NOMO-1 treated with DMSO at 0.1 percent for 48 hours (cell line): Measurements from ENCODE around the gene ASH1L.
"Not testable (repeated sequence)": the region's sequence is repeated elsewhere in the genome, so short reads cannot be mapped to it uniquely, and the experiment has no call there.

Experiments
- DNase-seq: peaks from one replicate; lab custom pipeline; 2025; ENCODE audit not compliant: unreplicated experiment; lab: John Stamatoyannopoulos, UW

The ASH1L gene

DNA sequence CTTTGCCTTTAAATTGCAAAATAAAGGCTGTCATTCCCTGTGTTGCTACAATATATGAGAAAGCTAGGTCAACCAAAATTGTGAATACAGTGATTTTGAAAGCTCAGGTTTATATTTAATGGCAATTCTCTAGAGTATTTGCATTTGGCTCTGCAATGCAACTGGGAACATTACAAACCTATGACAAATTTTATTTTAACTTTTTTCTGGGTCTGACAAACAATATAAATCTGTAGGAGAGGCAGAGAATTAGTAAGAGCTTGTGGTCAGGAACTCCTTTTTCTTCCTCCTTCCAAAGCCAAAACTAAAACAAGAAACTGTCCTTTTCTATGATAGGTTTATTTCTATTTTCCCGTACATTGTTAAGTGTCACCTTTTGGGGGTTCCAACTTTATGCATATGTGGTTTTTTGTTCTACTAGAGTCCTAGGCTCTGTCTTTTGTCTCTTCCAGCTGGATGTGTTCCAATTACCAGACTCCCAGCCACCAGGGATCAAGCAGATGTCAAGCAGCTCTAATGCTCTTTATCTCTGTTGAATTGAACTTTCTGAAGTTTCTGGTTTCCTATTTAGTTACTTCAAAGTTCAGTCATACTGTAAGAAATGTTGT, 106.9 kb downstream of the ASH1L start:
- DNase-seq = no peak

DNA sequence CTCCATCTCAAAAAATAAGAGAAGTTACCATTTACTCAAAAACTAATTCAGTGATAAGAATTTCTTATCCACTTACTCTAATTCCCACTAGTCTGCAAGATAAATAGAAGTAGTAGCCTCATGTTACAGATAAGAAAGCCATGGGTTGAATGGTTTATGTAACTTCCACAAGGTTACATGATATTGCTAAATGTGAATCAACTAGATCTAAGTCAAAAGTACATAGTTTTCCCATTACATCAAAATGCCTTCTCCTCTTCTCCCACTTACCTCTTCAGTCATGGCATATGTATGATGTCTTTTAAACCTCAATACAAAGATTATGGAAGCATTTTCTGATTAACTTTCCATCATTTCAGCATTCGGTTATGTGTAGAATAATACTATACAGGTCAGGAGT, 108.5 kb downstream of the ASH1L start:
- no peak for DNase-seq

DNA sequence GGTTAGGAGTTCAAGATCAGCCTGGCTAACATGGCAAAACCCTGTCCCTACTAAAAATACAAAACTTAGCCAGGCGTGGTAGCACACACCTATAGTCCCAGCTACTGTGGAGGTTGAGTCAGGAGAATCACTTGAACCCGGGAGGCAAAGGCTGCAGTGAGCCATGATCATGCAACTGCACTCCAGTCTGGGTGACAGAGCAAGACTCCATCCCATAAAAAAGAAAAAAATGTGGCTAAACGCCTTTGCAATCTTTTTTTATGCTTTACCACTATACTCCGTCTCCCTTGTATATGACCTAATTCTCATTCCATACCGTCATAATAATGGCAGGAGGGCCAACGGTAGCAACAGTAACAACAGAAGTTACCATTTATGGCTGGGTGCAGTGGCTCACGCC, 109.5 kb downstream of the ASH1L start:
- no peak for DNase-seq

DNA sequence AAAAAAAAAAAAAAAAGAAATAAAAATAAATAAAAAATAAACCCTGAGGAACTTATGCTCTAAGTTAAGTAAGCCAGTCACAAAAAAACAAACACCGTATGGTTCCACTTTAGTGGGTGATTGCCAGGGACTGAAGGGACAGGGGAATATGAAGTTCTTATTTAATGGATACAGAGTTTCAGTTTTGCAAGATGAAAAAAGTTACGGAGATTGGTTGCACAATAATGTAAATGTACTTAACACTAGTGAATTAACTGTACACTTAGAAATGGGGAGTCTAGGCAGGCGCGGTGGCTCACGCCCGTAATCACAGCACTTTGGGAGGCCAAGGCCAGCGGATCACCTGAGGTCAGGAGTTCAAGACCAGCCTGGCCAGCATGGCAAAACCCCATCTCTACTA, 111.4 kb downstream of the ASH1L start:
- no peak for DNase-seq

DNA sequence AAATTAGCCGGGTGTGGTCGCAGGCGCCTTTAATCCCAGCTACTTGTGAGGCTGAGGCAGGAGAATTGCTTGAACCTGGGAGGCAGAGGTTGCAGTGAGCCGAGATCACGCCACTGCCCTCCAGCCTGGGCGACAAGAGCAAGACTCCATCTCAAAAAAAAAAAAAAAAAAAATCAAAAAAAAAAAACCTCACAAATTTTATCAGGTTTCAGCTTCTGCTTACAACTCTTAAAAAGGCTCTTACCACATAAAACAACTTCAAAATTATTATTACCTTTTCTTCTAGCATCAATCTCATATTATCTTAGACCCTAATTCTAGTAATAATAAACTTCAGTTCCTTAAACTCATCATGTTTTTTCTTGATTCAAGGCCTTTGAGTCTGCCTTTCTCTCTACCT, 120.2 kb downstream of the ASH1L start:
- not testable (repeated sequence) for DNase-seq

DNA sequence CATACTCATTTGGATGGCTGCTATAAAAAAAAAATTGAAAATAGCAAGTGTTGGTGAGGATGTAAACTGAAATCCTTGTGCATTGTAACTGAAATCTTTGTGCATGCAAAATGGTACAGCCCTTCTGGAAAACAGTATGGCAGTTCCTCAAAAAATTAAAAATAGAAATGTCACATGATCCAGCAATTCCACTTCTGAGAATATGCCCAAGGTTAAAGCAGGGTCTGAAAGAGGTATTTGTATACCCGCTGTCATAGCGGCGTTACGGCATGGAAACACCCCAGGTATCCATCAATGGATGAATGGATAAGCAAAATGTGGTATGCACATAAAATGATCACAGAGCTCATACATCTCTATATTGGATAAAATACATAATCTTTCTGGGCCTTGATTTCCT, 125.2 kb downstream of the ASH1L start:
- no peak for DNase-seq

DNA sequence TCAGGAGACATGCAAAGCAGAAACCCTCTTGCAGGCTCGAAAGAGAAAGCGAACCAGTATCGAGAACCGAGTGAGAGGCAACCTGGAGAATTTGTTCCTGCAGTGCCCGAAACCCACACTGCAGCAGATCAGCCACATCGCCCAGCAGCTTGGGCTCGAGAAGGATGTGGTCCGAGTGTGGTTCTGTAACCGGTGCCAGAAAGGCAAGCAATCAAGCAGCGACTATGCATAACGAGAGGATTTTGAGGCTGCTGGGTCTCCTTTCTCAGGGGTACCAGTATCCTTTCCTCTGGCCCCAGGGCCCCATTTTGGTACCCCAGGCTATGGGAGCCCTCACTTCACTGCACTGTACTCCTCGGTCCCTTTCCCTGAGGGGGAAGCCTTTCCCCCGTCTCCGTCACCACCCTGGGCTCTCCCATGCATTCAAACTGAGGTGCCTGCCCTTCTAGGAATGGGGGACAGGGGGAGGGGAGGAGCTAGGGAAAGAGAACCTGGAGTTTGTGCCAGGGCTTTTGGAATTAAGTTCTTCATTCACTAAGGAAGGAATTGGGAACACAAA, 128.7 kb downstream of the ASH1L start:
- not testable (repeated sequence) for DNase-seq

DNA sequence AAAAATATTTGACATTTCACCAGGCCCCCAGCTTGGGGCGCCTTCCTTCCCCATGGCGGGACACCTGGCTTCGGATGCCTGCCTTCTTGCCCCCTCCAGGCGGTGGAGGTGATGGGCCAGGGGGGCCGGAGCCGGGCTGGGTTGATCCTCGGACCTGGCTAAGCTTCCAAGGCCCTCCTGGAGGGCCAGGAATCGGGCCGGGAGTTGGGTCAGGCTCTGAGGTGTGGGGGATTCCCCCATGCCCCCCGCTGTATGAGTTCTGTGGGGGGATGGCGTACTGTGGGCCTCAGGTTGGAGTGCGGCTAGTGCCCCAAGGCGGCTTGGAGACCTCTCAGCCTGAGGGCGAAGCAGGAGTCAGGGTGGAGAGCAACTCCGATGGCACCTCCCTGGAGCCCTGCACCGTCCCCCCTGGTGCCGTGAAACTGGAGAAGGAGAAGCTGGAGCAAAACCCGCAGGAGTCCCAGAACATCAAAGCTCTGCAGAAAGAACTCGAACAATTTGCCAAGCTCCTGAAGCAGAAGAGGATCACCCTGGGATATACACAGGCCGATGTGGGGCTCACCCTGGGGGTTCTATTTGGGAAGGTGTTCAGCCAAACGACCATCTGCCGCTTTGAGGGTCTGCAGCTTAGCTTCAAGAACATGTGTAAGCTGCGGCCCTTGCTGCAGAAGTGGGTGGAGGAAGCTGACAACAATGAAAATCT, 129.3 kb downstream of the ASH1L start:
- DNase-seq = not testable (repeated sequence)

DNA sequence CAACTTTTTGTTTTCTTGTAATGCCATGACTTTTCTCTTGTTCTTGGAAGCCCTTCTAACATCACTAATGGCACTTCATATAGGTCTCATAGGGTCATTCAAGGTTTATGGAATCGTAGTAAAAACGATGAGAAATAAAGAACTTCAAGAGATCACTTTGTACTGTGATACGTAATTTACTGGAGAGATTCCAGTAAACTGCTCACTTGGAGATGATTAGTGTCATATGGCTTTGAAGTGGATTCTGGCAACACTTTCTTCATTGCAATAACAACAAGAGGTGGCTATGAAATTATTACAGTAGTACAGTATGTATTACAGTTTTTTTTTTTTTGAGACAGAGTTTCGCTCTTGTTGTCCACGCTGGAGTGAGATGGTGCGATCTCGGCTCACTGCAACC, 138.5 kb downstream of the ASH1L start:
- DNase-seq = no peak

DNA sequence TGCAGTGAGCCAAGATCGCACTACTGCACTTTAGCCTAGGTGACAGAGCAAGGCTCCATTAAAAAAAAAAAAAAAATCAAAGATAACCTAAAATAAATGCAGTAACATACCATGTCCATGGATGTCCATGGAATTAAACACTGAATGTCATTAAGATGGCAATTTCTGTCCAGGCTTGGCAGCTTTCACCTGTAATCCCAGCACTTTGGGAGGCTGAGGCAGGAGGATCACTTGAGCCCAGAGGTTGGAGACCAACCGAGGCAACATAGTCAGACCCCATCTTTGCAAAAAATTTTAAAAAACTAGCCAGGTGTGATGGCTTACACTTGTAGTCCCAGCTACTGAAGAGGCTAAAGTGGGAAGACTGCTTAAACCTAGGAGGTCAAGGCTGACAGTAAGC, 141.8 kb downstream of the ASH1L start:
- no peak for DNase-seq

DNA sequence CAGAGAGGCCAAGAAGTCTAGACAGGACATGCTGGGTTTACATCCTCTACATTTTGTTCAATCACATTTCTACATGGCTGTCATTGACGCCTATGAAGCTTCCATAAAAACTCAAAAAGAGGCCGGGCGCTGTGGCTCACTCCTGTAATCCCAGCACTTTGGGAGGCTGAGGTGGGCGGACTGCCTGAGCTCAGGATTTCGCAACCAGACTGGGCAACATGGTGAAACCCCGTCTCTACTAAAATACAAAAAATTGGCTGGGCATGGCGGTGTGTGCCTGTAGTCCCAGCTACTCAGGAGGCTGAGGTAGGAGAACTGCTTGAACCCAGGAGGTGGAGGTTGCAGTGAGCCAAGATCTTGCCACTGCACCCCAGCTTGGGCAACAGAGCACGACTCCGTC, 150.8 kb downstream of the ASH1L start:
- DNase-seq = not testable (repeated sequence)

DNA sequence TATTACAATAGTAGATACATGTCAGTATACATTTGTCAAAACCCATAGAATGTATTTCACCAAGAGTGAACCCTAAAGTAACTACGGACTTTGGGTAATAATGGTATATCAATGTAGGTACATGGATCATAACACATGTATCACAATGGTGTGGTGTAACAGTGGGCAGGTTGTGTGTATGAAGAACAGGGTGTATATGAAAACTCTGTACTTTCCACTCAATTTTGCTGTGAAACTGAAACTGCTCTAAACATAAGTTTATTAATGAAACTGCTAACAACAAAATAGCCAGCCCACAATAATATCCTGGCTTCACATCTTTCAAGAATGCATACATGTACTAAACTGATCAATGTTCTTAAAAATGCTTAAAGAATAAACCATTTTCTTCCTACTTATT, 151.7 kb downstream of the ASH1L start:
- DNase-seq = no peak

DNA sequence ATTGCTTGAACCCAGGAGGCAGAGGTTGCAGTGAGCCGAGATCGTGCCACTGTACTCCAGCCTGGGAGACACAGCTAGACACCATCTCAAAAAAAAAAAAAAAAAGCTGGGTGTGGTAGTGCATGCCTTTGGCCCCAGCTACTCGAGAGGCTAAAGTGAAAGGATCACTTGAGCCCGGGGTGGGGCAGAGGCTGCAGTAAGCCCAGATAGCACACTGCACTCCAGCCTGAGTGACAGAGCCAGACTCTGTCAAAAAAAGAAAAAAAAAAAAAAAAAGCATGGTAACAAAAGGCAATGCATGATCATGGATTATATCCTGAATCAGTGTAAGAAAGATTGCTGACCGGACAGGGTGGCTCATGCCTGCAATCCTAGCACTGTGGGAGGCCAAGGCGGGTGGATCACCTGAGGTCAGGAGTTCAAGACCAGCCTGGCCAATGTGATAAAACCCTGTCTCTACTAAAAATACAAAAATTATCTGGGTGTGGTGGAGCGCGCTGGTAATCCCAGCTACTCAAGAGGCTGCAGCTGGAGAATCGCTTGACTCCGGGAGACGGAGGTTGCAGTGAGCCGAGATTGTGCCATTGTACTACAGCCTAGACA, 165.6 kb downstream of the ASH1L start:
- no peak for DNase-seq

DNA sequence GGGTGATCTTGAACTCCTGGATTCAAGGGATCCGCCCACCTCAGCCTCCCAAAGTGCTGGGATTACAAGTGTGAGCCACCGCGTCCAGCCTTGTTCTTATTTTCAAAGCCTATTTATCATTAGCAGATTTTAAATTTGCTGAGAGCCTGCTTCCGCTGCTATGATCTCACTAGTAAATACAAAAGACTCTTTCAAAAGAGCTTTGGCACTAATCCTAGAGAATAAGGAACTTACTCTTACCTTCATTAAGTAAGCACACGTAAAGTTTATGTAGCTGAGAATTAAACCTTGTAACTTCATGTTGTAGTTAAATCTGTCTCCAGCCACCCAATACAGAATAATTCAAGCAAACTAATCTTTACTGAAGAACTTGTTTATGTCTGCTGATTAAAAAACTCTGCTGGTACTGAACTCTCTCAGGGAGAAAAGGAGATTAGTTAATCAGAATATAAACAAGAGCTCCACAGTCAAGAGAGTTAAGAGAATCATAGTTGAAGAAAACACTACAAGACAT, 169.6 kb downstream of the ASH1L start:
- no peak for DNase-seq

DNA sequence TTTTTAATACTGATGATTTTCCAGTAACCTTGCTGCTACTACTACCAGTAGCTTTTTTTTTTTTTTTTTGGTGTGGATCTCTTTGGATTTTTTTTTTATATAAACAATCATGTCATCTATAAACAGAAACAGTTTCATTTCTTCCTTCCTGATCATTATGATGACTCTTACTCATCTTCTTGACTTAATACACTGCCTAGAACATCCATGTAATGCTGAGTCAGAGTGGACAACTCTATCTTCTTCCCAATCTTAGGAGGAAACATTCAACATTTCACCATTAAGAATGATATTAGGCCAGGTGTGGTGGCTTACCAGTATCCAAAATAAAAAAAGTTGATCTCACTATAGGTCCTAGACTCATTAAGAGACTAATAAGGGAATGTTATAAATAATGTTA, 172.8 kb downstream of the ASH1L start:
- no peak for DNase-seq

DNA sequence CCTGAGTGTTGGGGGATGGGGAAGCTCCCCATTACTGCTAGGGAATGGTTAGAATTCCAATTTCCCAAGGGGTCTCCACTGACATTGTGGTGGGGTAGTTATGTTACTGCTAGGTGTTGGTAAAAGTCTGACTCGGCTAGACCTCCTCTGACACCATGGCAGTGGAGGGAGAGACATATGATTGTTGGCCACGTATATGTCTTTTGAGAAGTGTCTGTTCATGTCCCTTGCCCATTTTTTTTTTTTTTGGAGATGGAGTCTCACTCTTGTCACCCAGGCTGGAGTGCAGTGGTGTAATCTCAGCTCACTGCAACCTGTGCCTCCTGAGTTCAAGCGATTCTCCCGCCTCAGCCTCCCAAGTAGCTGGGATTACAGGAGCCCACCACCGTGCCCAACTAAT, 176.8 kb downstream of the ASH1L start:
- not testable (repeated sequence) for DNase-seq

DNA sequence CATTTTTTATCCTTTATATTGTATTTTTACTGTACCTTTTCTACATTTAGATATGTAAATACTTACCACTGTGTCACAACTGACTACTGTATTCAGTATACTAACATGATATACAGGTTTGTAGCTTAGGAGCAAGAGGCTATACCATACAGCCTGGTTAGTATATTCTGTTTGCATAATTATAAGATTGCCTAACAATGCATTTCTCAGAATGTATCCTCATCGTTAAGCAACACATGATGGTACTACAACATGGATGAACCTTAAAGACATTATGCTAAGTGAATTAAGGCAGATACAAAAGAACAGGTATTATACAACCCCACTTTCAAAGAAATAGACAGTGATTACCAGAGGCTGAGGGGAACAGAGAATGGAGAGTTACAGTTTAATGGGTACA, 179.2 kb downstream of the ASH1L start:
- no peak for DNase-seq

DNA sequence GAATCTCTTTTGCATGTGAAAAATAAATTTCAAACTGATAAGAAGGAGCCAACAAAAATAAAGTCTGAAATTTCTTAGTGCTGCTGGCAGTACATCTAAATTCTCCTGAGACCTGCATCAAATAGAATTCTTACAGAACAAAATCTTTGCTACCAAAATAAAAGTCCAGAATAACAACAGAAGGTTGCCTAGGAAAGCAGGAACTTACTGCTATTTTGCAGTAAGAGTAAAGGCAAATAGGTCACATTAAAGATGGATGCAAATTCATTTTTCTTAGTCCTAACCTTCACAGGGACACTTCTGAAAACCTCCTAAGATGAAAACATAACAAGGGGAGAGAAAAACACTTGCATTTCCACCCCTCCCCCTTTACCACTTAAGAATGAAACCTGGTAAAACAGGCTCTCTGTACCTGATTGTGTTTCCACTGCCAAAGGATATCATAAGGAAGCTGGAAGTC, 182.9 kb downstream of the ASH1L start:
- peak; percentile 8 for DNase-seq

DNA sequence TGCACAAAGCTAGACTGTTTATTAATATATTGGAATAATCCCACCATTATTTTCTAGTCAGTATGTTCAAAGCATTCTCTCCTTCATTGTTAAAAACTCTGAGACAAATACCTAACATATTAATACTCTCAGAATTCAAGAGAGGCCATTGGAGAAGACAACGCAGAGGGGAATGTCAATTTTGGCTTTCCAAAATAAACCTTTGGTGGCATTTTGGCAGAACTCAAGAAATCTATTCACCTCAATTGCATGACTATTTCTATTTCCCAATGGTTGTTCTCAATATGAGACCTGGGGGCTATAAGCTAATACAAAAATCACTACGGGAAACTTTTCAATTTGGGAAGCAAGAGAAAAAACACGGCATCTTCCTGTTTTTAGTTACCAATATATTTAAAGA, 183.4 kb downstream of the ASH1L start:
- no peak for DNase-seq

DNA sequence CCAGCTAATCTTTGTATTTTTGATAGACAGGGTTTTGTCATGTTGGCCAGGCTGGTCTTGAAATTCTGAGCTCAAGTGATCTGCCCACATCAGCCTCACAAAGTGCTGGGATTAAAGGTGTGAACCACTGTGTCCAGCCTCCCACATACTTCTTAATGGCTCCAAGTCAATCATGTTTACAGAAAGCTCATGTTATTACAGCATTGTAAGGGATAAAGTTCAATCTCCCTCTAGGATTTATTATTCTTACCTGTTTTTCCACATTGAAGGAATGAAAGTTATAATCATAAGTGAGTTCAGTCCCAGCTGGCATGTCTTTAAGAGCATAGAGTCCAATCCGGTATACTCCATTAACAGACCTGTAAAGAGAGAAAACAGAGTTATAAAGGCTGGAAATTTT, 202.6 kb downstream of the ASH1L start:
- no peak for DNase-seq

DNA sequence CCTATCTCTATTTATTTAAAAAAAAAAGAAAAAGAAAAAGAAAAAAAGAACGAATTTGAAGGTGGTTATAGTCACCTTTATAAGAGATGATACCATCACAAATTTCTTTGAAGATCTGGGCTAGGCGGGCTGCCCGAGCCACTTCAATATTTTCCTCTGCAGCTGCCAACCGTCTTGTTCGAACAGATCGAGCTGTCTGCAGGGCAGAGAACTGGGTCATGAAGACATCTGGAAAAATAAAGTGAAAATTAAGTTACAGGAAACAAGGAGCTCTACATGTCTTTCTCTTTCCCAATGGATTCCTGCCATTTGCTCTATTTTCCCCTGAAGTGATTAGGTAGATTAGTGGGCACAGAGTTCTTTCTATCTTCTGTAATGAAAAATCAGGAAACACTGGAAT, 210.0 kb downstream of the ASH1L start:
- no peak for DNase-seq

DNA sequence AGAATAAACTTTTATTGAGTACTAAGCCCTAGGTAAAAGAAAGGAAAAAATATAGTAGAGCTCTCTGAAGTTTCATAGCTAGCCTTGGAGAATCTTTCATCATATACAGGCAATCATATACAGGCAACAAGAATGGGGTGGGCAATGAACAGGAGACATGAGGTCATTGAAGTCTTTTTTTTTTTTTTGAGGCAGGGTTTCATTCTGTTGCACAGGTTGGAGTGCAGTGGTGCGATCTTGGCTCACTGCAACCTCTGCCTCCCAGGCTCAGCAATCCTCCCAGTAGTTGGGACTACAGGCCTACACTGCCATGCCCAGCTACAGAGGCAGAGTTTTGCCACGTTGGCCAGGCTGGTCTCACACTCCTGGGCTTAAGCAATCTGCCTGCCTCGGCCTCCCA, 219.8 kb downstream of the ASH1L start:
- DNase-seq = no peak
